Measurements from ENCODE around the gene POLR2I.
A peak's percentile ranks its signal among the peaks of the same experiment; 100 is the strongest.

Gene POLR2I

DNA sequence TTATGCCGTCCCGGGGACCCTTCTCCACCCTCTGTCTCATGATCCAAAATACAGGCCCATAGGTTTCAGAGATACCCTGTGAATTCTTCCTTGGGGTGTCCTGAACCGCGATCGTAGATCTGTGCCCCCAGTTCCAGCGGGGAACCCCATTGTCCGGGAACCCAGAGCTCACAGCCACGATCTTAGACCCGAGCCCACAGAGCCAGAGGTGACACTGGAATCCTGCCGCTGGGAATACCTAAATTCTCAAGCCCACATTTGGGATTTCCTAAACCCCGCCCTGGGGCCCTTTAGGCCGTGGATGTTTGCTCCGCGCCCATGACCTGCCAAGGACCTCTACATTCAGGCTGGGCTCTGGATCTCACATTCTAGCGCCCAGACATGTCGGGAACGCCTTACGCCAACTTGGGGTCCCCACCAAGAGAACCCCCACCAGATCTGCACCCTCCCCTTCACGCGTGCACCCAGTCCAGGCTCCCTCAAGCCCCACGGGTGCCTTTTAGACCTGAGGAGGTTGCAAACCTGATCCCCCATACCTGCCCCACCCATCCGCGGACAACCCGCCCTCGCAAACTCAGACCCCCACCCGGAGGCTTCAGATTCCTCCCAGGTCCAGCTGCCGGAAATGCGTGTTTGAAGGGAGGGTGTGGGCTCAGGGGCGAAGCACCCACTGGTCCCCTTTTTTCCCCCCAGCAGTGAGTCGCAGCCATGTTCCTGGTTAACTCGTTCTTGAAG, 25.8 kb upstream of the POLR2I start (continued):
- TF ChIP-seq ZNF423 (tag by site-specific recombination; IDR thresholded peaks at IDR 0.05) = peak; percentile 53; the same call in 1 of the 2 replicates
- TF ChIP-seq ZNF214 (tag by site-specific recombination; IDR thresholded peaks at IDR 0.05; ENCODE audit: borderline replicate concordance) = no peak
- TF ChIP-seq ZNF366 (tag by site-specific recombination; conservative IDR thresholded peaks at IDR 0.05) = no peak
- TF ChIP-seq SALL2 (tag by site-specific recombination; IDR thresholded peaks at IDR 0.05; ENCODE audit: borderline replicate concordance) = no peak
- TF ChIP-seq YY2 (tag by site-specific recombination; IDR thresholded peaks at IDR 0.05) = peak; percentile 21; the same call in 1 of the 2 replicates
- TF ChIP-seq PRDM1 (tag by site-specific recombination; IDR thresholded peaks at IDR 0.05) = no peak
- no peak for TF ChIP-seq ZNF350 (tag by site-specific recombination; IDR thresholded peaks at IDR 0.05)
- TF ChIP-seq ZXDB (tag by site-specific recombination; IDR thresholded peaks at IDR 0.05) = peak; percentile 14
- TF ChIP-seq ZNF580 (tag by site-specific recombination; IDR thresholded peaks at IDR 0.05) = no peak
- peak; percentile 54 for TF ChIP-seq EGR2 (tag by site-specific recombination; IDR thresholded peaks at IDR 0.05; ENCODE audit: low read depth)
- no peak for TF ChIP-seq GFI1B (tag by site-specific recombination; IDR thresholded peaks at IDR 0.05)
- no peak for TF ChIP-seq REPIN1 (tag by site-specific recombination; IDR thresholded peaks at IDR 0.05; ENCODE audit: low read depth)
- no peak for TF ChIP-seq ZNF174 (tag by site-specific recombination; IDR thresholded peaks at IDR 0.05)
- no peak for TF ChIP-seq ZNF121 (tag by site-specific recombination; IDR thresholded peaks at IDR 0.05)
- TF ChIP-seq, protein P1, sequence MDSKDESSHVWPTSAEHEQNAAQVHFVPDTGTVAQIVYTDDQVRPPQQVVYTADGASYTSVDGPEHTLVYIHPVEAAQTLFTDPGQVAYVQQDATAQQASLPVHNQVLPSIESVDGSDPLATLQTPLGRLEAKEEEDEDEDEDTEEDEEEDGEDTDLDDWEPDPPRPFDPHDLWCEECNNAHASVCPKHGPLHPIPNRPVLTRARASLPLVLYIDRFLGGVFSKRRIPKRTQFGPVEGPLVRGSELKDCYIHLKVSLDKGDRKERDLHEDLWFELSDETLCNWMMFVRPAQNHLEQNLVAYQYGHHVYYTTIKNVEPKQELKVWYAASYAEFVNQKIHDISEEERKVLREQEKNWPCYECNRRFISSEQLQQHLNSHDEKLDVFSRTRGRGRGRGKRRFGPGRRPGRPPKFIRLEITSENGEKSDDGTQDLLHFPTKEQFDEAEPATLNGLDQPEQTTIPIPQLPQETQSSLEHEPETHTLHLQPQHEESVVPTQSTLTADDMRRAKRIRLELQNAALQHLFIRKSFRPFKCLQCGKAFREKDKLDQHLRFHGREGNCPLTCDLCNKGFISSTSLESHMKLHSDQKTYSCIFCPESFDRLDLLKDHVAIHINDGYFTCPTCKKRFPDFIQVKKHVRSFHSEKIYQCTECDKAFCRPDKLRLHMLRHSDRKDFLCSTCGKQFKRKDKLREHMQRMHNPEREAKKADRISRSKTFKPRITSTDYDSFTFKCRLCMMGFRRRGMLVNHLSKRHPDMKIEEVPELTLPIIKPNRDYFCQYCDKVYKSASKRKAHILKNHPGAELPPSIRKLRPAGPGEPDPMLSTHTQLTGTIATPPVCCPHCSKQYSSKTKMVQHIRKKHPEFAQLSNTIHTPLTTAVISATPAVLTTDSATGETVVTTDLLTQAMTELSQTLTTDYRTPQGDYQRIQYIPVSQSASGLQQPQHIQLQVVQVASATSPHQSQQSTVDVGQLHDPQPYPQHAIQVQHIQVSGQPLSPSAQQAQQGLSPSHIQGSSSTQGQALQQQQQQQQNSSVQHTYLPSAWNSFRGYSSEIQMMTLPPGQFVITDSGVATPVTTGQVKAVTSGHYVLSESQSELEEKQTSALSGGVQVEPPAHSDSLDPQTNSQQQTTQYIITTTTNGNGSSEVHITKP (tag by site-specific recombination; IDR thresholded peaks at IDR 0.05) = no peak; the same call in 1 of the 2 replicates
- TF ChIP-seq ZNF112 (tag by site-specific recombination; IDR thresholded peaks at IDR 0.05) = no peak
- TF ChIP-seq ZSCAN23 (tag by site-specific recombination; IDR thresholded peaks at IDR 0.05) = no peak
- TF ChIP-seq ZBTB8A (tag by site-specific recombination; IDR thresholded peaks at IDR 0.05) = peak; percentile 82
- TF ChIP-seq TRIM28 (IDR thresholded peaks at IDR 0.05; ENCODE audit: borderline replicate concordance, low read length) = no peak
- TF ChIP-seq ZFP69B (tag by site-specific recombination; IDR thresholded peaks at IDR 0.05) = peak; percentile 31; the same call in 1 of the 2 replicates
- peak; percentile 21; the same call in 1 of the 2 replicates for TF ChIP-seq ZFP37 (tag by site-specific recombination; IDR thresholded peaks at IDR 0.05)
- TF ChIP-seq ZBTB26 (tag by site-specific recombination; optimal IDR thresholded peaks at IDR 0.05) = no peak
- TF ChIP-seq TSHZ1 (tag by site-specific recombination; IDR thresholded peaks at IDR 0.05; ENCODE audit: borderline replicate concordance) = no peak
- TF ChIP-seq ZNF629 (tag by site-specific recombination; IDR thresholded peaks at IDR 0.05) = peak; percentile 42
- peak; percentile 41; the same call in 1 of the 2 replicates for TF ChIP-seq ZBTB21 (tag by site-specific recombination; IDR thresholded peaks at IDR 0.05)
- no peak for TF ChIP-seq ZNF274 (IDR thresholded peaks at IDR 0.05; ENCODE audit: low read length)
- TF ChIP-seq ZNF274 (tag by site-specific recombination; IDR thresholded peaks at IDR 0.05; ENCODE audit: borderline replicate concordance) = no peak
- TF ChIP-seq CTCF (tag by site-specific recombination; IDR thresholded peaks at IDR 0.05) = no peak
